Posterior cingulate gyrus (tissue), 11 donors: Measurements from ENCODE around the gene TMEFF2.
A peak's percentile ranks its signal among the peaks of the same experiment; 100 is the strongest.

Source experiments
- DNase-seq, 10 donors: peaks; one replicate each; pipeline versions ENCODE4 v3.0.0 to v3.0.0-alpha.2; 2020 to 2021; ENCODE audit warnings: mixed read lengths in 3 of 10
- intact Hi-C: fragments of 100-400 bp; cut with DNase I; formaldehyde crosslinking; loops from one replicate; pipeline ENCODE4 v1.15.1; 2023

Gene TMEFF2

GRCh38 chr2:192026825-192027120 is 168.0 kb downstream of the TMEFF2 start:
- DNase-seq: no peak
- intact Hi-C loops: no loop called here

- DNase-seq: no peak
- intact Hi-C loops: no loop called here
Observed at GRCh38 chr2:192026059-192026824, 168.5 kb downstream of the TMEFF2 start.

- intact Hi-C loops: no loop called here
- DNase-seq: no peak
Observed at GRCh38 chr2:192025637-192026036, 169.1 kb downstream of the TMEFF2 start.

DNA sequence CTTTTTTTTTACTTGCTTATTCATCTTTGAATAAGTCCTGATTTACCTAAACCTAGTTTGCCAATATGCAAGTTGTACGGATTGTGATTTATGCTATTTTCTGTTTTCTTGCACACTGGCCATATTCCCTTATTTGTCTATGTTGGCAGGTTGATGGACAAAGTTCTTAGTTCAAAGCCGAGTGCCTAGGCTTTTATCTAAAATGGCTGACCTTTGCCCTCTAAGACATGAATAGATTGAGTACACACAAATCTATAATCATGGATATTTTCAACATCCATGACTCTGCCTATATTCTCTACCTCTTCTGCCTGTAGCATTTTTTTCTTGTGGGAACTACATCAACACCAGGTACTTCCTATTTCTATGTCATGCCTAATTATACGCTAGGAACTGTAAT is 171.7 kb downstream of the TMEFF2 start:
- no peak for DNase-seq
- intact Hi-C loops: no loop called here

GRCh38 chr2:192017844-192018243 is 176.9 kb downstream of the TMEFF2 start:
- no peak for DNase-seq
- intact Hi-C loops: loop anchor here (10.0 kb wide), 1 partner anchor 137 kb away; no protein-coding TSS in a partner anchor

DNA sequence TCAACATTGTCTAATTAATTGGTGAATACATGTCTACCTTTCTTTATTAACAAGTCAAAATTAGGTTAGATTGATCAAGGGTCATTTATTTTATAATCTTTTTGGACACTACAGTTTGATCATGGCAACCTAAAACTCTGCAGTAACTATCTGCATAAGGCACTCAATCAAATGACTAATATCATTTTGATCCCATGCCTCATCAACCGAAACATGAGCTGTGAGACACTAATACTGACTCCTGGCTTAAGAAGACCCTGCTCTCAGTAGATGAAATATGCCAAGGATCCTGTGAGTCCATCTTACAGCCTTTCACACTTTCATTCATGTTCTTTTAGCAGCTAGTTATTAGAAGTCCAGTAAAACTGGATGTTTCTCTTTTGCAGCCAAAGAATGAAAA is 178.5 kb downstream of the TMEFF2 start:
- DNase-seq: no peak
- intact Hi-C loops: loop anchor here (10.0 kb wide), 1 partner anchor 139 kb away; no protein-coding TSS in a partner anchor

- intact Hi-C loops: loop anchor here (10.0 kb wide), 1 partner anchor 142 kb away; no protein-coding TSS in a partner anchor
- DNase-seq: no peak
Observed at GRCh38 chr2:192013211-192013610, 181.5 kb downstream of the TMEFF2 start.

DNA sequence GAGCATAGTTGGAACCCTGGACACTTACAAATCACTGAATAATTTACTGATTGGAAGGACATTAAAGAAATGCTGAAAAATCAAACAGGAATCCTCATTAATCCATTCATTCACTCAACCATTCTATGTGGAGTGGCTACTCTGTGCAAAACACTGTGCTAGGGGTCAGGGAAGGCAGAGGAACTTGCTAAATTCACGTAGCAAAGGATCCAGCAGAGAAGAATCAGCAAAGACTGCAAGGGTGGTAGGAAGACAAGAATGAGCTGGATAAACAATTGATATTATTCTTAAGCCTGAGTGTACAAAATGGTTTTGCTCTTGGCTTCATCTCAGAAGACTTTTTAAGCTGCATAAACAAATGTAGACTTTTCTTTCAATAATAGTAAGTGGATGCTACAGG is 183.5 kb downstream of the TMEFF2 start:
- intact Hi-C loops: loop anchor here (10.0 kb wide), 1 partner anchor 144 kb away; no protein-coding TSS in a partner anchor
- no peak for DNase-seq

DNA sequence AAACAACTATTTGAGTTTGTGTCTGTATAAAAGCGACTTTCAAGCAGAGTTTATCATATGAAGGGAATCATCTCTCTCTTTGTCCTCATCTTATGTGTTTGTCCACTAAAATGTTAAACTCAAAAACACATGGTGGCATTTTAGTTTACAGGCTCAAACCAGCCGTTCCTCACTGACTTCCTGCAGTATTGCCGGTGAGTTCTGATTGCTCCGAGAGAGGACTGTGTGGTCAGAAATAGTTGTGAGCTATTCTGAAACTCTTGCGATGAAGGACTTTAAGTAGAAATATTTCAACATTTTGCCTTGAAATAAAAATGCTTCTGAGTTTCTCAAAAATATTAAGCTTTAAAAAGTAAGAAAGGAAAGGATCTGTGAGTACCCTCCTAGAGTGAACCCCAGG is 184.7 kb downstream of the TMEFF2 start:
- DNase-seq: no peak
- intact Hi-C loops: loop anchor here (10.0 kb wide), 1 partner anchor 145 kb away; no protein-coding TSS in a partner anchor

DNA sequence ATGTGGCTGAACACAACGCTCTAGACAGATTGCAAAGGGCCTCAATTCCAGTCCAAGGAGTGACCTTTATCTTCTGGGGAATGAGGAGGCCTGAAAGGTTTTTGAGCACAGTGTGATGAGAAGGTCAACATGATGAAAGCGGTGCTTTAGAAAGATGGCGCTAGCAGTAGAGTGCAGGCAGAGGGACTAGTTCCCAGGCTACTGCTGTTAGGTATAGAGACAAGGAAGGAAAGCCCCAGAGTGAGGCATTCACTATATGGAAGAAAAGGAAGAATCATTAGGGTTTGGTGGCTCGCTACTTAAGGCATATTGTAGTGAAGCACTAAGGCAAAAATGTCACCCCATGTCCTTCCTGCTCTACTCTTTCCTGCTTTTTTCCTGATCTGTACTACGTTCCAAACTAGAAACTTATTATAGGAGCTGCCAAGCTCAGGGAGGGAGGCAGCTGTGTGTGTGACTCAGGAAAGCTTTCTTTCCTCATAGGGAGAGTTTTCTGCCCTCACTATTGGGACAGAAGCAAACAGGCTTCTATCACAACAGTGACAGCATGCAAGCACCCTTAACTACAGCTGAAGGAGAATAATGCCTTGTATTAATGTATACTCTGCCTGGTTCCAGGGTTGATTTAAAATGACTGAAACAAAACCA is 187.0 kb downstream of the TMEFF2 start:
- intact Hi-C loops: no loop called here

DNA sequence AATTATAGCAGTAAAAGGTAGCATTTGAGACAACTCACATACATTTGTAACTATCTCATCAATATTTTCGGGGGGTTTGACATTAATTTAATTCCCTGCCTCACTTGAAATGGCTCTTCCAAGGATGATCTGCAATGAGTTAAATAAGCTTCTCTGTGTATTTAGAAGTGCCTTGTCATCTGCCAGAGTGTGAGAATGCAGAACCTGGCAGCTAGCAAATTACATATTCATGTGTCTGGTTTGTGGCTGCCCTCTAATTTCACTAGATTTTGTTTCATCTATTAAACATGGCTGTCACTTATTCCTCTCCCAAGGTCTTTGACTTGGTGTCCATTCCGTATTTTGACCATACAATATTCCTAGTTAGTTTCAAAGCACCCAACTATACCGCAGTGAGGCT is 189.5 kb downstream of the TMEFF2 start:
- intact Hi-C loops: no loop called here
- DNase-seq: no peak

More for the DNA sequence above, 187.0 kb downstream of the TMEFF2 start:
- DNase-seq: no peak

DNA sequence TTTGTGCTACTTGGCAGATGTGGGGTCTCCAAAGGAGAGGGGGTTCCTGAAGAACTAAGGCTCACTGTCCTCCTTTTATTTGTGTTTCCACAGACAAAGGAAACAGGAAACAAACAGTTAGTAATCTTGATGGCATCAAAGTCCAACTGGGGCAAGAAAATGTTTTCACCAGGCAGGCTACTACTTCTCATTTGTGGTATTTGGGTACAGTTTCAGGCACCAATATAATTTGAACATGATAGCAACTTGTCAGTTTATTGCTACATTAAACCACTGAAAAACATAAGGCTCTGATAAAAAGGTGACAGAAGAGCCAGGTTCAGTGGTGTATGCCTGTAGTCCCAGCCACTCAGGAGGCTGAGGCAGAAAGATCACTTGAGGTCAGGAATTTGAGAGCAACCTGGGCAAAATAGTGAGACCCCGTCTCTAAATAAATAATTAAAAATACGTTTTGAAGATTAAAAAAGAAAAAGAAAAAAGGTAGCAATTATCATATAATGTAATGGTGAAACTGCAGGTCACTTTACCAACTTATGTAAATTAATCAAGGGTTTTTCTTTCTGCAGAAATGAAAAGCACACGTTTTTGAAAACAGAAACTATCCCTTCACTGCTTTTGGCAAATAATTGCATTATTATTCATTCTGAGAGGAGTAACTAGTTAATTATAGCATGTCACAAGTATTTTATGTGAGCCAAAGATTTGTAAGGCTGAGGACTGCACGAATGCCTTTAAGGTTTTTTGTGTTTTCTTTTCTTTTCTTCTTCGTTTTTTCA is 190.4 kb downstream of the TMEFF2 start:
- intact Hi-C loops: no loop called here
- no peak for DNase-seq

DNA sequence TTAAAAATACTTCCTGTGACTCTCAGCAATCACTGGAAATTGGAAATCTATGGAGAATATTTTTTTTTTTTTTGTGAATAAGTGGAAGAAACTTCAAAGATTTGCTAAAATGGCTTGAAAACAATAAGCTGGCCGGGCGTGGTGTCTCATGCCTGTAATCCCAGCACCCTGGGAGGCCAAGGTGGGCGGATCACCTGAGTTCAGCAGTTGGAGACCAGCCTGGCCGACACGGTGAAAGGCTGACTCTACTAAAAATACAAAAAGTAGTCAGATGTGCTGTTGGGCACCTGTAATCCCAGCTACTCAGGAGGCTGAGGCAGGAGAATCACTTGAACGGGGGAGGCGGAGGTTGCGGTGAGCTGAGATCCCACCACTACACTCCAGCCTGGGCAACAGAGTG is 192.3 kb downstream of the TMEFF2 start:
- intact Hi-C loops: no loop called here
- DNase-seq: peak in 3 of 10 donors; percentile 48 to 56 (median 54)

- intact Hi-C loops: no loop called here
- no peak for DNase-seq
Observed at GRCh38 chr2:192000196-192000980, 194.3 kb downstream of the TMEFF2 start.

DNA sequence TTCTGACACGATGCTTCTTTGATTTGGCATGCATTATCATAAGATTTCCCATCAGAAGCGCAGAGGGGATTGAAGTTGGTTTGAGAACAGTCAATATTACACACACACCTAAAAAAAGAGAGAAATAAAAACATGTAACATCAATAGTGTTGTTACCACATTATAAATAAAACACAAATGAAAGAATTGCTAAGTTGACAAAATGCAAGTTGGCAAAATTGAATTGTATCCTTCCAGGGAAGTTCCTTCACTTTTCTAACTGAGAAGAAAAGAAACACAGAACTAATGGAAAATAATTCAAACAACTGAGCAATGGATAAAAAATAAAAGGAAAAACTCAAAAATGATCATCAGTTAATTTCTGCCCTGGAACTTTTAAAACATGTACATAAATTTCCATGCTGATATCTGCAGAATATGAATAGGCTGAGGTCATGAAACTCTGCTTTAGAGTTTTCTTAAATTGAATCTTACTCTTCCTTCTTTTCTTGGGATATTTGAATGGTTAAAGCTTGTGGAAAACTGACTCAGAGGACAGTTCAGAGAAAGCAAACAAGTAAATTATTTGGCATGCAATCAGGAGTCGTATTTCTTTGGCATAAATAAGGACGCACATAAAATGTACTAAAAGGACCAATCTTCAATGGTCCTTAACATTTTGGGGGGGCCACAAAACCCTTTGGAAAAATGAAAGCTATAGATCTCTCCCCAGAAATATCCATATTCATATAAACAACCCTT is 195.5 kb downstream of the TMEFF2 start:
- no peak for DNase-seq

GRCh38 chr2:191995285-191995684 is 199.4 kb downstream of the TMEFF2 start:
- intact Hi-C loops: no loop called here
- DNase-seq: no peak

More for the DNA sequence above, 195.5 kb downstream of the TMEFF2 start:
- intact Hi-C loops: no loop called here

DNA sequence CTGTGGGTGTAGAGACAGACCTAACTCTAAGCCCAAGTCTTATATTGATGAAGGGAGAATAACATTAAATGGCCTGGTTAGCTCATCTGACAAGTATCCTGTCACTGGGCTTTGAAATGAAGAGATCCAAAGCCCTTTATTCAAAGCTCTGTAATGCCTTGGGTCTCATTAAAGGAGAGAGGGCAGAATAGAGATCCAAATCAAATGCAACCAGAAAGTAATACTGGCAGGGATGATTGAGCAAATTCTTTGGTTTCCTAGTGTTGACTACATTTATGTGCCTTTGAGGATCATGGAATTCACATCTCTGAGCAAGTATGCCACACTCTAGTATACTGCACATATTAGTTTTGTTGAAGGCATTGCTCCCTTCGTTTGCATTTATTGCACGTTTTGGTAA is 200.0 kb downstream of the TMEFF2 start:
- intact Hi-C loops: no loop called here
- no peak for DNase-seq

DNA sequence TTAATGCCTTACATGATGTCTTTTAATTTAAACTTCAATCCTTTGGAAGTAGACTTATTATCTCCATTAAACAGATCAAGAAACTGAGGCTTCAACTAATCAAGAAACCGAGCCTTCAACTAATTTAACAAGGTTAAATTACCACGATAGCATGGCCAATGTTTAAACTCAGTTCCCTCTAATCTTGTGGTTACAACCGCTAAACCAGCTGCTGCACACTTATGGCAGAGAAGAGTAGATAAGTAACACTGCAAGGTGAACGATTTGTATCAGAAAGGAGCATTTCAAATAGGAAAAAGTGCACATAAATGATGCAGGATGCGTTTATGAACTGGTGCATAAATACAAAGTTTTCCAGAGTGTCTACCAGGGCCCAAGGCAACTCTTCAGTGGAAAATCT is 203.3 kb downstream of the TMEFF2 start:
- no peak for DNase-seq
- intact Hi-C loops: no loop called here

GRCh38 chr2:191985740-191986139 is 209.0 kb downstream of the TMEFF2 start:
- intact Hi-C loops: no loop called here
- DNase-seq: no peak

DNA sequence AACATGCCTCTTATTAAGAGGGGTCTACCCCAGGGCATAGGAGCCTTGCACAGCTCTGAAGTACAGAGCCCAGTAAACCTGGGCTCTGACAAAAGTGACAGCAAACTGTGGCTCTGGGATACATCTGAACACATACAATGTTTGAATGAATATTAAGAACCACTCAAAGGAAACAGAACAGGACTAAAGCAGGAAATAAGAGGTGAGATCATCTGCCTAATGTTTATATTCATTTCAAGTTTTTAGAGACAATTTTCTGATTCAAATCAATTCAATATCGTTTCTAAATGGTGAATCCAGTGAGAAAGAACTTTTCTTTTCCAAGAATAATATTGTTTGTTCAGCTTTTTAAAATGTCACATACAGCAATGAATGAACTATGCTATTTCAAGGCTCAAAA is 211.1 kb downstream of the TMEFF2 start:
- DNase-seq: no peak
- intact Hi-C loops: no loop called here
